Measurements from ENCODE around the gene SNRPA1.

The SNRPA1 gene

GRCh38 chr15:101246824-101247745 lies 48.0 kb downstream of the SNRPA1 start:
- DNase-seq (ENCODE audit: low read depth in 1 of 2, low spot score in 1 of 2), result no peak
- in situ Hi-C loops (cut with HindIII; ENCODE audit: low pct_unique_long_range_greater_than_20kb, low sequenced_read_pairs), result no loop called here
- no peak for TF ChIP-seq JUND (IDR thresholded peaks at IDR 0.05; ENCODE audit: low read depth)

- in situ Hi-C loops (cut with HindIII; ENCODE audit: low pct_unique_long_range_greater_than_20kb, low sequenced_read_pairs), result no loop called here
- no peak for TF ChIP-seq JUND (IDR thresholded peaks at IDR 0.05; ENCODE audit: low read depth)
- DNase-seq (ENCODE audit: low read depth in 1 of 2, low spot score in 1 of 2), result no peak
Observed at GRCh38 chr15:101246391-101246790, 48.7 kb downstream of the SNRPA1 start.

GRCh38 chr15:101244889-101245668 lies 50.0 kb downstream of the SNRPA1 start:
- DNase-seq (ENCODE audit: low read depth in 1 of 2, low spot score in 1 of 2), result no peak
- in situ Hi-C loops (cut with HindIII; ENCODE audit: low pct_unique_long_range_greater_than_20kb, low sequenced_read_pairs), result no loop called here
- no peak for TF ChIP-seq JUND (IDR thresholded peaks at IDR 0.05; ENCODE audit: low read depth)

- no peak for DNase-seq (ENCODE audit: low read depth in 1 of 2, low spot score in 1 of 2)
- TF ChIP-seq JUND (IDR thresholded peaks at IDR 0.05; ENCODE audit: low read depth), result no peak
- in situ Hi-C loops (cut with HindIII; ENCODE audit: low pct_unique_long_range_greater_than_20kb, low sequenced_read_pairs), result no loop called here
Observed at GRCh38 chr15:101244036-101244781, 50.8 kb downstream of the SNRPA1 start.

GRCh38 chr15:101243420-101243819 lies 51.6 kb downstream of the SNRPA1 start:
- no peak for DNase-seq (ENCODE audit: low read depth in 1 of 2, low spot score in 1 of 2)
- TF ChIP-seq JUND (IDR thresholded peaks at IDR 0.05; ENCODE audit: low read depth), result no peak
- in situ Hi-C loops (cut with HindIII; ENCODE audit: low pct_unique_long_range_greater_than_20kb, low sequenced_read_pairs), result no loop called here

GRCh38 chr15:101242999-101243336 lies 52.1 kb downstream of the SNRPA1 start:
- DNase-seq (ENCODE audit: low read depth in 1 of 2, low spot score in 1 of 2), result no peak
- in situ Hi-C loops (cut with HindIII; ENCODE audit: low pct_unique_long_range_greater_than_20kb, low sequenced_read_pairs), result no loop called here
- no peak for TF ChIP-seq JUND (IDR thresholded peaks at IDR 0.05; ENCODE audit: low read depth)

- in situ Hi-C loops (cut with HindIII; ENCODE audit: low pct_unique_long_range_greater_than_20kb, low sequenced_read_pairs), result no loop called here
Observed at GRCh38 chr15:101242160-101242998, 52.7 kb downstream of the SNRPA1 start.

GRCh38 chr15:101240358-101240757 lies 54.7 kb downstream of the SNRPA1 start:
- in situ Hi-C loops (cut with HindIII; ENCODE audit: low pct_unique_long_range_greater_than_20kb, low sequenced_read_pairs), result no loop called here
- no peak for DNase-seq (ENCODE audit: low read depth in 1 of 2, low spot score in 1 of 2)
- TF ChIP-seq JUND (IDR thresholded peaks at IDR 0.05; ENCODE audit: low read depth), result no peak

More at GRCh38 chr15:101242160-101242998, 52.7 kb downstream of the SNRPA1 start:
- no peak for DNase-seq (ENCODE audit: low read depth in 1 of 2, low spot score in 1 of 2)
- TF ChIP-seq JUND (IDR thresholded peaks at IDR 0.05; ENCODE audit: low read depth), result no peak

- in situ Hi-C loops (cut with HindIII; ENCODE audit: low pct_unique_long_range_greater_than_20kb, low sequenced_read_pairs), result no loop called here
- no peak for TF ChIP-seq JUND (IDR thresholded peaks at IDR 0.05; ENCODE audit: low read depth)
- DNase-seq (ENCODE audit: low read depth in 1 of 2, low spot score in 1 of 2), result no peak
Observed at GRCh38 chr15:101239724-101240136, 55.3 kb downstream of the SNRPA1 start.

GRCh38 chr15:101237251-101237650 lies 57.8 kb downstream of the SNRPA1 start:
- TF ChIP-seq JUND (IDR thresholded peaks at IDR 0.05; ENCODE audit: low read depth), result no peak
- in situ Hi-C loops (cut with HindIII; ENCODE audit: low pct_unique_long_range_greater_than_20kb, low sequenced_read_pairs), result no loop called here
- no peak for DNase-seq (ENCODE audit: low read depth in 1 of 2, low spot score in 1 of 2)

GRCh38 chr15:101233651-101234280 lies 61.3 kb downstream of the SNRPA1 start:
- TF ChIP-seq JUND (IDR thresholded peaks at IDR 0.05; ENCODE audit: low read depth), result no peak
- DNase-seq (ENCODE audit: low read depth in 1 of 2, low spot score in 1 of 2), result no peak
- in situ Hi-C loops (cut with HindIII; ENCODE audit: low pct_unique_long_range_greater_than_20kb, low sequenced_read_pairs), result no loop called here
